Measurements from ENCODE around the gene POLA1.

Gene POLA1

DNA sequence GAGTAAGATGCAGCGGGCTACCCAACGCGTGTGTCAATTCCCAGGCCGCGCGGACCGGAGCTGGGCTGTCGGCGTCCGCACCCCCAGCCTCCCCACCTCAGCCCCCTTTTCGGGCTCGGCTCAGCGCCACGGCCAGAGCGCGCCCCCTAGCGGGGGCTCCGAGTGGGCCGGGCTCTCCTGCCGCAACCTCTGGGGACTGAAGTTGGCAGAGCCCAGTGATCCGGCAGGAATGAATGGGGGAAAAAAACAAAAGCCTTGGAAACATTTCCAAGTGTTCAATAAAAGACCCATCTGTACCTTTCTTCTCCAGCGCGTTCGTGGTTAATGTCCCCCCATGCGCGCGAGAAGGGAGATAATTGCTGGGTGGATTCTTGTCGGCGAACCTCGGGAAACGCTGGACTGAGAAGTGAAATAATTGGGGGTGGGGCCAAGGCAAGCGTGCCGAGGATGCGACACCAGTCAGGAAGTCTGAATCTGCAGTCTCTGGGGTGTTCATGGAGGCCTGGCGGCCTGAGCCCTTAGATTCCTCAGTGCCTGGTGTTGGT, 327.3 kb downstream of the POLA1 start:
- Histone ChIP-seq H3K36me3 (no peaks in the 10 kb centered on the region), H3K27me3 (peaks cover 92% of the 10 kb centered on the region), H3K4me3 (ENCODE audit: low read depth, low read length) (peak overlapping the region; percentile 41), H3K4me1 (no peaks in the 10 kb centered on the region), H3K9me3 (no peaks in the 10 kb centered on the region; the same call in 1 of the 2 replicates)
- peak; percentile 56 for DNase-seq
- TF ChIP-seq, protein P1, sequence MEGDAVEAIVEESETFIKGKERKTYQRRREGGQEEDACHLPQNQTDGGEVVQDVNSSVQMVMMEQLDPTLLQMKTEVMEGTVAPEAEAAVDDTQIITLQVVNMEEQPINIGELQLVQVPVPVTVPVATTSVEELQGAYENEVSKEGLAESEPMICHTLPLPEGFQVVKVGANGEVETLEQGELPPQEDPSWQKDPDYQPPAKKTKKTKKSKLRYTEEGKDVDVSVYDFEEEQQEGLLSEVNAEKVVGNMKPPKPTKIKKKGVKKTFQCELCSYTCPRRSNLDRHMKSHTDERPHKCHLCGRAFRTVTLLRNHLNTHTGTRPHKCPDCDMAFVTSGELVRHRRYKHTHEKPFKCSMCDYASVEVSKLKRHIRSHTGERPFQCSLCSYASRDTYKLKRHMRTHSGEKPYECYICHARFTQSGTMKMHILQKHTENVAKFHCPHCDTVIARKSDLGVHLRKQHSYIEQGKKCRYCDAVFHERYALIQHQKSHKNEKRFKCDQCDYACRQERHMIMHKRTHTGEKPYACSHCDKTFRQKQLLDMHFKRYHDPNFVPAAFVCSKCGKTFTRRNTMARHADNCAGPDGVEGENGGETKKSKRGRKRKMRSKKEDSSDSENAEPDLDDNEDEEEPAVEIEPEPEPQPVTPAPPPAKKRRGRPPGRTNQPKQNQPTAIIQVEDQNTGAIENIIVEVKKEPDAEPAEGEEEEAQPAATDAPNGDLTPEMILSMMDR (IDR thresholded peaks at IDR 0.05; ENCODE audit: low read depth, low read length) = peak; percentile 71

DNA sequence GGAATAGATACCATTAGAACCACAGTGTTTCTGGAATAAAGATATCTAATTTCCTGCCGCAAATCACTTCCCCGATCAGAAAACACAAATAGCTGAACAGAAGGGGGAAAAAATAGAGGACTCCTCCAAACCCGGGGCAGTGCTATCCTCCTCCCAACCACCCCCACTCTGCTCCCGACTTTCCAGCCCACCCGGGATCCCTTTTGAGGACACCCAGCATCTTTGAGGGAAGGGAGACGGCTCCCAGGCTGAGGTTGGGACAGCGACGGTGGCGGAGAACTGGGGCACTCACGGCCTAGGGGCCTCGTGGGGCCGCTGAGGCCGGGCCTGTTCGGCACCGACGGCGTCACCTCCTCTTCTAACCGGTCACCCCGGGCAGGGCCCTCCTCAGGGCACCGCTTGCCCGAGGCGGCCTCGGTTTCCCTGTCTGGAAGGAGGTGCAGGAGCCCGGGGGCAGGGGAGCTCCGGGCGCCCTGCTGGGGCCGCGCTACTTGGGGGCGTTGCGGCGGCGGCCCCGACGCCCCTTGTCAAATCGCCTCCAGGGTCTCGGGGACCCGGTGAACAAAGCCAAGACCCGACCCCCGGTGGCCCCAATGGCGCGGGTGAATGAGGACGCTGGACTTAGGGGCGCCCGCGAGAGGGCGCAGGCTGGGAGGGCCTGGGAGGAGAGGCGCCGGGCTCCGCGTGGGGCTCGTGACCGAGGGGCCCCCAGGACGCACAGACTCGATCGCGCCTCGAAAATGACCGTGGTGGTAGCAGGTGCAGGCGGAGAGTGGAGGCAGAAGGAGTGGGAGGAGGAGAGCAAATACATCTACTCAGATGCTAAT, 329.0 kb downstream of the POLA1 start:
- DNase-seq = no peak
- TF ChIP-seq, protein P1 (IDR thresholded peaks at IDR 0.05; ENCODE audit: low read depth, low read length) = peak; percentile 35
- Histone ChIP-seq H3K4me3 (ENCODE audit: low read depth, low read length) (peak overlapping the region; percentile 23), H3K36me3 (no peaks in the 10 kb centered on the region), H3K9me3 (no peaks in the 10 kb centered on the region), H3K4me1 (no peaks in the 10 kb centered on the region), H3K27me3 (peaks cover 74% of the 10 kb centered on the region)

DNA sequence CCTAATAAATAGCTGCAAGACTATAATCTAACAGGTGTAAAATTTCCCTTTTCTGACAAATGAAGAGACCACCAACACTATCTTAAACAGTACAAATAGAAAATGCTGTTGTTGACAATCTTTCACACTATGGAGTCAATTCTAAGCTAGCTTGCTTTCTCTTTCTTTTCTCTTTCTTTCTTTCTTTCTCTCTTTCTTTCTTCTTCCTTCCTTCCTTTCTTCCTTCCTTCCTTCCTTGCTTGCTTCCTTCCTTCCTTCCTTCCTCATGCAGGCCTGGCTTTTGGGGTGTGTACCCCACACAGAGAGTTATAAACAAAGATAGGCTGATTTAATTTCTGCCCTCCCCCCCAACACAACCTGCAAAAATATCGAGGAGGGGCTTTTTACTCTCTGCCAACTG, 330.2 kb downstream of the POLA1 start:
- peaks cover 66% of the 10 kb centered on the region for H3K27me3 ChIP-seq
- no peaks in the 10 kb centered on the region for H3K4me1 ChIP-seq

DNA sequence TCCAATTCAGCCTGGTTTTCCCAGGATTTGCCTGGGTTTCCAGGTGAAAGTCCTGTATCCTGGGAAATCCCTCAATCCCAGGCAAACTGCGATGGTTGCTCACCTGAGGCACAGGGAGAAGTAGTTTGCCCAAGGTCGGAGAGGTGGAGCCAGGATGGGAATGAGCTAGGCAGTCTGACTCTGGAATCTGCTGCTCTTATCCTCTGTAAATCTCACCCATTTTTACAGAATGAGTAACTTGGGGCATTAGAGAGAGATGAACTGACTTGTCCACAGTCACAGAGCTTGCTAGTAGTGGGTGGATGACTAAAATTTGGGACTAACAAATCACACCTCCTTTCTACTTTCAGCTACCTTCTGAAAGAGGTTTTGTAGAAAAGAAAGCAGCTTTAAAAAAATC, 331.9 kb downstream of the POLA1 start:
- no peaks in the 10 kb centered on the region for H3K4me1 ChIP-seq
- H3K36me3 ChIP-seq = no peaks in the 10 kb centered on the region
- DNase-seq = no peak
- no peak overlapping the region for H3K4me3 ChIP-seq (ENCODE audit: low read depth, low read length)
- H3K27me3 ChIP-seq = peaks cover 51% of the 10 kb centered on the region
- TF ChIP-seq, protein P1 (IDR thresholded peaks at IDR 0.05; ENCODE audit: low read depth, low read length) = no peak
- H3K9me3 ChIP-seq = no peaks in the 10 kb centered on the region

More for the DNA sequence above, 330.2 kb downstream of the POLA1 start:
- Histone ChIP-seq H3K4me3 (ENCODE audit: low read depth, low read length) (no peak overlapping the region), H3K9me3 (no peaks in the 10 kb centered on the region), H3K36me3 (no peaks in the 10 kb centered on the region)
- no peak for DNase-seq
- TF ChIP-seq, protein P1 (IDR thresholded peaks at IDR 0.05; ENCODE audit: low read depth, low read length) = no peak

GRCh38 chrX:25026576-25026975, 332.9 kb downstream of the POLA1 start:
- no peaks in the 10 kb centered on the region for H3K36me3 ChIP-seq
- H3K27me3 ChIP-seq = peaks cover 41% of the 10 kb centered on the region
- TF ChIP-seq, protein P1 (IDR thresholded peaks at IDR 0.05; ENCODE audit: low read depth, low read length) = no peak
- DNase-seq = no peak
- no peaks in the 10 kb centered on the region for H3K4me1 ChIP-seq
- no peaks in the 10 kb centered on the region for H3K9me3 ChIP-seq
- H3K4me3 ChIP-seq (ENCODE audit: low read depth, low read length) = no peak overlapping the region

- Histone ChIP-seq H3K4me3 (ENCODE audit: low read depth, low read length) (no peak overlapping the region), H3K4me1 (no peaks in the 10 kb centered on the region), H3K36me3 (no peaks in the 10 kb centered on the region), H3K9me3 (no peaks in the 10 kb centered on the region), H3K27me3 (peaks cover 19% of the 10 kb centered on the region)
- TF ChIP-seq, protein P1 (IDR thresholded peaks at IDR 0.05; ENCODE audit: low read depth, low read length) = no peak
- no peak for DNase-seq
Measured at GRCh38 chrX:25028726-25029125, 335.0 kb downstream of the POLA1 start.

All from BE2C (cell line).